ENCODE measurements around the gene TSPAN10. TPM values are rescaled to one million over a fixed set of nuclear protein-coding genes. Genes with fewer than 3 reads are reported as not detected.

The TSPAN10 gene
- total RNA-seq, 4 donors from 2014 or later: 0.22 to 0.84 TPM; not detected in 2

DNA sequence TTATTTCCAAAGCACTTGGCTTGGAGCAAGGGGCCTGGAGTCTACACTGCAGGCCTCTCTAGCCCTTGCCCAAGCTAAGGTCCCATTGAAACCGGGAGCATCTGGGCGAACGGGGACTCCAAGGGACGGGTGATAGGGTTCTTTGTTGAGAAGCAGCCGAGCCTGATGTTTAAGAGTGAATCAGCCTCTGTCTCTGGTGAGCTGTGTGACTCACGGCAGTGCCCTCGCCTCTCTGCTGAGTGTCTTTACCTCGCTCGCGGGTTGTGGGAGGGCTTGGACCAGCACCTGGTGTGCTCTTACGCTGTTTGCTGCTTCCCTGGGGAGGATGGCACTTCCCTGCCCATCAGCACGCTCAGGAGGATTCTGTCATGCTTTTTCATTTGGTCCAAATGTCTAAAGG, 48.1 kb downstream of the TSPAN10 start:
- H3K27ac ChIP-seq: peak overlapping the region in 2 of 4 donors; percentile 89 to 92
- peak overlapping the region; percentile 80 to 99 (median 91) for H3K4me3 ChIP-seq
- H3K4me1 ChIP-seq: peaks cover 0 to 42% (median 30%) of the 10 kb centered on the region in 4 donors
- TF ChIP-seq EP300 (IDR thresholded peaks at IDR 0.05): no peak
- TF ChIP-seq, protein P1, sequence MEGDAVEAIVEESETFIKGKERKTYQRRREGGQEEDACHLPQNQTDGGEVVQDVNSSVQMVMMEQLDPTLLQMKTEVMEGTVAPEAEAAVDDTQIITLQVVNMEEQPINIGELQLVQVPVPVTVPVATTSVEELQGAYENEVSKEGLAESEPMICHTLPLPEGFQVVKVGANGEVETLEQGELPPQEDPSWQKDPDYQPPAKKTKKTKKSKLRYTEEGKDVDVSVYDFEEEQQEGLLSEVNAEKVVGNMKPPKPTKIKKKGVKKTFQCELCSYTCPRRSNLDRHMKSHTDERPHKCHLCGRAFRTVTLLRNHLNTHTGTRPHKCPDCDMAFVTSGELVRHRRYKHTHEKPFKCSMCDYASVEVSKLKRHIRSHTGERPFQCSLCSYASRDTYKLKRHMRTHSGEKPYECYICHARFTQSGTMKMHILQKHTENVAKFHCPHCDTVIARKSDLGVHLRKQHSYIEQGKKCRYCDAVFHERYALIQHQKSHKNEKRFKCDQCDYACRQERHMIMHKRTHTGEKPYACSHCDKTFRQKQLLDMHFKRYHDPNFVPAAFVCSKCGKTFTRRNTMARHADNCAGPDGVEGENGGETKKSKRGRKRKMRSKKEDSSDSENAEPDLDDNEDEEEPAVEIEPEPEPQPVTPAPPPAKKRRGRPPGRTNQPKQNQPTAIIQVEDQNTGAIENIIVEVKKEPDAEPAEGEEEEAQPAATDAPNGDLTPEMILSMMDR (IDR thresholded peaks at IDR 0.05): no peak
- no peak for TF ChIP-seq POLR2A (IDR thresholded peaks at IDR 0.05)
- peaks cover 0 to 60% (median 29%) of the 10 kb centered on the region in 3 donors for H3K36me3 ChIP-seq
- no peak for DNase-seq (ENCODE audit: low spot score in 2 of 2)
- no peaks in the 10 kb centered on the region for H3K9me3 ChIP-seq
- 69 to 74% methylated on average over 12 of the region's 12 CpGs for WGBS, 2 donors
- H3K27me3 ChIP-seq: no peaks in the 10 kb centered on the region

DNA sequence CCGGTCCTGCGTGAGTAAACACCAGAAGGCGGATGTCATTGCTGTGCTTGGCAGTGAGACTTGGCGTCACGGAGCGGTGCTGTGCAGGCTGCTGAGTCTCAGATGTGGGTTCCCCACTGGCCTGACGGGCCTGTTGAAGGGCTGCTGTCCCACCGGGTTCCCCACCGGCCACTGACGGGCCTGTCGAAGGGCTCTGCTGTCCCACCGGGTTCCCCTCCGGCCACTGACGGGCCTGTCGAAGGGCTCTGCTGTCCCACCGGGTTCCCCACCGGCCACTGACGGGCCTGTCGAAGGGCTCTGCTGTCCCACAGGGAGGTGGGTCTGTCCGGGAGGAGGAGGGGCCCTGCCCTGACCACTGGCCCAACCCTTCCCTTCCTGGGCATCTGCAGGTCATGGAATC, 49.6 kb downstream of the TSPAN10 start:
- Histone ChIP-seq H3K4me3 (no peak overlapping the region), H3K36me3 (peaks cover 0 to 62% (median 33%) of the 10 kb centered on the region in 3 donors), H3K27ac (no peak overlapping the region), H3K4me1 (peaks cover 0 to 40% (median 29%) of the 10 kb centered on the region in 4 donors), H3K9me3 (no peaks in the 10 kb centered on the region), H3K27me3 (no peaks in the 10 kb centered on the region)
- 84 to 89% methylated on average over 11 to 19 of the region's 20 CpGs for WGBS, 2 donors
- no peak for TF ChIP-seq EP300 (IDR thresholded peaks at IDR 0.05)
- TF ChIP-seq, protein P1 (IDR thresholded peaks at IDR 0.05): no peak
- no peak for TF ChIP-seq POLR2A (IDR thresholded peaks at IDR 0.05)
- no peak for DNase-seq (ENCODE audit: low spot score in 2 of 2)

DNA sequence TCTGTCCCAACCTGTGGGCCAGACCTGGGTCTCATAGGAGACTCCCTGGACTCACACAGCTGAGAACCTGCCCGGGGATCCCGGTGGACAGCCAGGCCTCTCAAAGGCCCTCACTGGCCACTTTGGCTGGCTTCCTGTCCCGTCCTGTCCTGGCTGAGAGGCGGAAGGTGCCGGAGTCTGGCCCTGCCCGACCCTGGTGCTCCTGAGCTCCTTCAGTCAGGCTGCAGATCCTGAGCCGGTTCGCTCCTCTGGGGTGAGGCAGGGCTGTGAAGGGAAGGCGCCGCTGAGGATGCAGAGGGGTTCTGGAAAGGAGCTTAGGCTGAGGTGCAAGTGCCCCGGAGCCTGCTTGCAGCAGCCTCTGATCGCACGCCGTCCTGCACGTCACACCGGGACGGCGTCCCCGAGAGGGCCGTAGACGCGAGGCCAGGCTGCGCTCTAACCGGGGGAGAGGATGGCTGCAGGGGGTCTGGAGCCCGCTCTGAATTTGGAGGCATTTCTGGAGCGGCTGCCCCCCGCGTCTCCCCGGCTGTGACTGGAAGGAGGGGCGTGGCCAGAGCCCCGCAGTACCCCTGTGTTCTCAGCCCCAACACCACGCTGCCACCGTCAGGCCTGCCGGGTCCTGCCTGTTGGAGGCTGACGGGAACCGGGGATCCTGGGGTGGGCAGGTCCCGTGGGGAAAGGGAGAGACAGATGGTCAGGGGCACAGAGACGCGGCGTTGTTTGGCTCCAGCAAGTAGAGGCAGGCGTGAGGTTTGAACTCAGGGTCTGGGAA, 51.0 kb downstream of the TSPAN10 start:
- Histone ChIP-seq H3K27me3 (no peaks in the 10 kb centered on the region), H3K27ac (no peak overlapping the region), H3K4me3 (no peak overlapping the region), H3K4me1 (peaks cover 0 to 27% (median 17%) of the 10 kb centered on the region in 4 donors), H3K36me3 (peaks cover 0 to 71% (median 39%) of the 10 kb centered on the region in 3 donors), H3K9me3 (no peaks in the 10 kb centered on the region)
- WGBS, 2 donors: 92 to 95% methylated on average over 17 to 39 of the region's 41 CpGs
- no peak for DNase-seq (ENCODE audit: low spot score in 2 of 2)
- TF ChIP-seq POLR2A (IDR thresholded peaks at IDR 0.05) (no peak), EP300 (IDR thresholded peaks at IDR 0.05) (no peak)
- TF ChIP-seq, protein P1 (IDR thresholded peaks at IDR 0.05): no peak

DNA sequence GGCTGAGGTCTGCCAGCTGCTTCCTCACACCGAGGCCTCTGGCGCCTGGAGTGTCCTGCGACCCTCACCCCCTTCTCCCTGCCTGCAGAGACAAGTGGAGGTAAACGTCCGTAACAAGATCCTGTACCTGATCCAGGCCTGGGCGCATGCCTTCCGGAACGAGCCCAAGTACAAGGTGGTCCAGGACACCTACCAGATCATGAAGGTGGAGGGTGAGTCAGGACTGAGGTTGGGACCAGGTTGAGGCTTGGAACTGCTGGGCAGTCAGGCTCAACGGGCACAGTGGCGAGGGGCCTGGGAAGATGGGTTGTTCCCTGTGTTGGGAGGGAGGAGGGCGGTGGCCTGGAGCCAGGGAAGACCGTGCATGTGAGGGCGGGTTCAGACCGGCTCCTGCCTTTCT, 51.6 kb downstream of the TSPAN10 start:
- TF ChIP-seq POLR2A (IDR thresholded peaks at IDR 0.05) (no peak), EP300 (IDR thresholded peaks at IDR 0.05) (no peak)
- TF ChIP-seq, protein P1 (IDR thresholded peaks at IDR 0.05): no peak
- H3K36me3 ChIP-seq: peaks cover 0 to 78% (median 41%) of the 10 kb centered on the region in 3 donors
- H3K4me1 ChIP-seq: peaks cover 0 to 24% (median 15%) of the 10 kb centered on the region in 4 donors
- H3K4me3 ChIP-seq: no peak overlapping the region
- no peaks in the 10 kb centered on the region for H3K27me3 ChIP-seq
- no peak overlapping the region for H3K27ac ChIP-seq
- 88 to 90% methylated on average over 14 of the region's 14 CpGs for WGBS, 2 donors
- no peak for DNase-seq (ENCODE audit: low spot score in 2 of 2)
- H3K9me3 ChIP-seq: no peaks in the 10 kb centered on the region

DNA sequence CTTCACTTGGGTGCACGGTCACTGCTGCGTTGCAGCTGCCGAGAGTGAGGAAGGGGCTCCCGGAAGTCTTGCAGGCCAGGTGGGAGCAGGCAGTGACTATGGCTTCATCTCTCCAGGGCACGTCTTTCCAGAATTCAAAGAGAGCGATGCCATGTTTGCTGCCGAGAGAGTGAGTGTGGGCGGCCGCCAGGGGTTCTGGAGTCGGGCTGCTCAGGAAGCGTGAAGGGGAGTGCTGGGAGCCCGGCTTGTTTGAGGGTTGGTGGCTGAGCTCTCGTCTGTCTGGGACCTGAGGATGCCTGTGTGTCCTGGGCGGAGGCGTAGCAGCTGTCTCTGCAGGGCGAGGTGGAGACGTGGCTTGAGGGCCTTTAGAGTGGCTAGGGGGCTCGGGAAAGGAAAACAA, 53.1 kb downstream of the TSPAN10 start:
- 77 to 88% methylated on average over 15 to 18 of the region's 18 CpGs for WGBS, 2 donors
- no peaks in the 10 kb centered on the region for H3K27me3 ChIP-seq
- H3K9me3 ChIP-seq: no peaks in the 10 kb centered on the region
- H3K4me1 ChIP-seq: peaks cover 0 to 16% (median 8%) of the 10 kb centered on the region in 4 donors
- no peak overlapping the region for H3K27ac ChIP-seq
- H3K4me3 ChIP-seq: no peak overlapping the region
- H3K36me3 ChIP-seq: peaks cover 6 to 93% (median 55%) of the 10 kb centered on the region in 3 donors
- TF ChIP-seq POLR2A (IDR thresholded peaks at IDR 0.05): no peak
- TF ChIP-seq, protein P1 (IDR thresholded peaks at IDR 0.05): no peak
- TF ChIP-seq EP300 (IDR thresholded peaks at IDR 0.05): no peak
- DNase-seq (ENCODE audit: low spot score in 2 of 2): no peak

All from tibial nerve (tissue), 4 donors.